Measurements from ENCODE around the gene YAP1.

YAP1 gene

GRCh38 chr11:102177974-102178631 is 67.9 kb downstream of the YAP1 start:
- Histone ChIP-seq H3K36me3 (ENCODE audit: insufficient read depth, low read length) (peaks cover 10% of the 10 kb centered on the region; the same call in 1 of the 2 replicates), H3K4me3 (no peak overlapping the region), H3K27ac (peak overlapping the region; percentile 8; the same call in 1 of the 2 replicates), H3K9me3 (ENCODE audit: low read depth, low read length) (no peaks in the 10 kb centered on the region), H3K9ac (ENCODE audit: insufficient read length) (no peak overlapping the region)
- DNase-seq (ENCODE audit: low read depth, low spot score), result no peak
- TF ChIP-seq POLR2AphosphoS5 (IDR thresholded peaks at IDR 0.05; ENCODE audit: borderline replicate concordance, low read depth, low read length), result no peak
- no peak for TF ChIP-seq FOXP2 (optimal IDR thresholded peaks at IDR 0.05; ENCODE audit: control extremely low read depth, extremely low read length, insufficient read depth)
- TF ChIP-seq EZH2 (IDR thresholded peaks at IDR 0.05), result no peak

GRCh38 chr11:102179371-102179770 is 69.1 kb downstream of the YAP1 start:
- TF ChIP-seq FOXP2 (optimal IDR thresholded peaks at IDR 0.05; ENCODE audit: control extremely low read depth, extremely low read length, insufficient read depth) (no peak), EZH2 (IDR thresholded peaks at IDR 0.05) (no peak), POLR2AphosphoS5 (IDR thresholded peaks at IDR 0.05; ENCODE audit: borderline replicate concordance, low read depth, low read length) (no peak)
- peaks cover 10% of the 10 kb centered on the region; the same call in 1 of the 2 replicates for H3K36me3 ChIP-seq (ENCODE audit: insufficient read depth, low read length)
- H3K9ac ChIP-seq (ENCODE audit: insufficient read length), result no peak overlapping the region
- no peak overlapping the region for H3K4me3 ChIP-seq
- H3K9me3 ChIP-seq (ENCODE audit: low read depth, low read length), result no peaks in the 10 kb centered on the region
- no peak for DNase-seq (ENCODE audit: low read depth, low spot score)
- H3K27ac ChIP-seq, result no peak overlapping the region

- no peak for TF ChIP-seq EZH2 (IDR thresholded peaks at IDR 0.05)
- H3K4me3 ChIP-seq, result no peak overlapping the region
- peaks cover 2% of the 10 kb centered on the region; the same call in 1 of the 2 replicates for H3K36me3 ChIP-seq (ENCODE audit: insufficient read depth, low read length)
- no peaks in the 10 kb centered on the region for H3K9me3 ChIP-seq (ENCODE audit: low read depth, low read length)
- no peak overlapping the region for H3K27ac ChIP-seq
- H3K9ac ChIP-seq (ENCODE audit: insufficient read length), result no peak overlapping the region
- no peak for DNase-seq (ENCODE audit: low read depth, low spot score)
Measured at GRCh38 chr11:102184269-102184987, 74.2 kb downstream of the YAP1 start.

- H3K27ac ChIP-seq, result peak overlapping the region; percentile 97
- no peaks in the 10 kb centered on the region for H3K9me3 ChIP-seq (ENCODE audit: low read depth, low read length)
- DNase-seq (ENCODE audit: low read depth, low spot score), result no peak
- peak overlapping the region; percentile 75 for H3K9ac ChIP-seq (ENCODE audit: insufficient read length)
- TF ChIP-seq POLR2AphosphoS5 (IDR thresholded peaks at IDR 0.05; ENCODE audit: borderline replicate concordance, low read depth, low read length) (no peak), FOXP2 (optimal IDR thresholded peaks at IDR 0.05; ENCODE audit: control extremely low read depth, extremely low read length, insufficient read depth) (no peak), EZH2 (IDR thresholded peaks at IDR 0.05) (no peak)
- H3K4me3 ChIP-seq, result peak overlapping the region; percentile 76
- H3K36me3 ChIP-seq (ENCODE audit: insufficient read depth, low read length), result no peaks in the 10 kb centered on the region
Measured at GRCh38 chr11:102186551-102187191, 76.4 kb downstream of the YAP1 start.

- DNase-seq (ENCODE audit: low read depth, low spot score), result peak; percentile 70
- H3K27ac ChIP-seq, result peak overlapping the region; percentile 97
- TF ChIP-seq POLR2AphosphoS5 (IDR thresholded peaks at IDR 0.05; ENCODE audit: borderline replicate concordance, low read depth, low read length) (no peak; the same call in 1 of the 2 replicates), FOXP2 (optimal IDR thresholded peaks at IDR 0.05; ENCODE audit: control extremely low read depth, extremely low read length, insufficient read depth) (no peak), EZH2 (IDR thresholded peaks at IDR 0.05) (no peak)
- no peaks in the 10 kb centered on the region for H3K9me3 ChIP-seq (ENCODE audit: low read depth, low read length)
- peak overlapping the region; percentile 75 for H3K9ac ChIP-seq (ENCODE audit: insufficient read length)
- no peaks in the 10 kb centered on the region for H3K36me3 ChIP-seq (ENCODE audit: insufficient read depth, low read length)
- peak overlapping the region; percentile 76 for H3K4me3 ChIP-seq
Measured at GRCh38 chr11:102187416-102188151, 77.3 kb downstream of the YAP1 start.

GRCh38 chr11:102188488-102188887 is 78.2 kb downstream of the YAP1 start:
- Histone ChIP-seq H3K36me3 (ENCODE audit: insufficient read depth, low read length) (no peaks in the 10 kb centered on the region), H3K4me3 (peak overlapping the region; percentile 76), H3K9ac (ENCODE audit: insufficient read length) (no peak overlapping the region), H3K9me3 (ENCODE audit: low read depth, low read length) (no peaks in the 10 kb centered on the region), H3K27ac (peak overlapping the region; percentile 97)
- TF ChIP-seq EZH2 (IDR thresholded peaks at IDR 0.05), result no peak
- TF ChIP-seq POLR2AphosphoS5 (IDR thresholded peaks at IDR 0.05; ENCODE audit: borderline replicate concordance, low read depth, low read length), result no peak
- no peak for TF ChIP-seq FOXP2 (optimal IDR thresholded peaks at IDR 0.05; ENCODE audit: control extremely low read depth, extremely low read length, insufficient read depth)
- no peak for DNase-seq (ENCODE audit: low read depth, low spot score)

GRCh38 chr11:102191832-102192231 is 81.6 kb downstream of the YAP1 start:
- no peaks in the 10 kb centered on the region for H3K36me3 ChIP-seq (ENCODE audit: insufficient read depth, low read length)
- H3K9ac ChIP-seq (ENCODE audit: insufficient read length), result no peak overlapping the region
- H3K27ac ChIP-seq, result no peak overlapping the region
- no peaks in the 10 kb centered on the region for H3K9me3 ChIP-seq (ENCODE audit: low read depth, low read length)
- H3K4me3 ChIP-seq, result no peak overlapping the region
- no peak for TF ChIP-seq FOXP2 (optimal IDR thresholded peaks at IDR 0.05; ENCODE audit: control extremely low read depth, extremely low read length, insufficient read depth)
- no peak for TF ChIP-seq EZH2 (IDR thresholded peaks at IDR 0.05)
- no peak for TF ChIP-seq POLR2AphosphoS5 (IDR thresholded peaks at IDR 0.05; ENCODE audit: borderline replicate concordance, low read depth, low read length)
- DNase-seq (ENCODE audit: low read depth, low spot score), result no peak
